Endothelial cell of umbilical vein (primary cell): Measurements from ENCODE around the gene PSMD5. TPM values are rescaled to one million over a fixed set of nuclear protein-coding genes. Genes with fewer than 3 reads are reported as not detected.

Experiments
- BruUV-seq: library from RNA; stranded (reverse); fragments of 400-500 nt; replicated peaks from 2 replicates; lab custom pipeline; 2021; lab: Mats Ljungman, UMichigan
- CTCF ChIA-PET: fragments of 300-600, 350-600 bp; sonication (Branson Sonifier 250); formaldehyde crosslinking; loops from one replicate; lab custom pipeline; 2021; ENCODE audit warnings: antibody characterized with exemption, inconsistent platforms; lab: Charles Lee
- POLR2A ChIA-PET: fragments of 300-600, 350-600 bp; sonication (Branson Sonifier 250); formaldehyde crosslinking; loops from one replicate; lab custom pipeline; 2021; ENCODE audit warnings: antibody characterized with exemption, inconsistent platforms; lab: Charles Lee
- DNase-seq: peaks from one replicate; pipeline ENCODE4 v3.0.0-alpha.2; 2011; ENCODE audit warnings: low read depth, low spot score
- FAIRE-seq: peaks from 2 replicates; lab custom pipeline; 2011; peaks lifted over from hg19 to GRCh38; lab: Jason Lieb, UNC
- H2AFZ ChIP-seq: 2 replicates; pipeline ENCODE4 v1.6.0; 2012; ENCODE audit warnings: low read depth, low read length, control low read depth, inconsistent platforms
- H3K27ac ChIP-seq: 2 replicates; pipeline ENCODE4 v1.5.1; 2011; ENCODE audit warnings: low read depth, mild to moderate bottlenecking, control low read depth, low read length, moderate library complexity; ENCODE audit not compliant: insufficient read depth
- H3K27me3 ChIP-seq, 2 experiments: 2 replicates each; pipeline versions ENCODE4 v1.6.0 to v1.6.1; 2011; ENCODE audit warnings: low read length in 2 of 2, mixed read lengths in 1 of 2; ENCODE audit not compliant: control insufficient read depth in 2 of 2, insufficient read depth in 2 of 2
- H3K36me3 ChIP-seq, 2 experiments: 2 replicates in 1 of 2; 3 replicates in 1 of 2; pipeline ENCODE4 v1.5.1; 2011; ENCODE audit warnings: low read length in 2 of 2, mild to moderate bottlenecking in 1 of 2, moderate library complexity in 1 of 2; ENCODE audit not compliant: control insufficient read depth in 2 of 2, insufficient read depth in 2 of 2; ENCODE audit errors: extremely low read depth in 1 of 2
- H3K4me1 ChIP-seq: 3 replicates; pipeline ENCODE4 v1.5.1; 2011; ENCODE audit warnings: mild to moderate bottlenecking, low read length; ENCODE audit not compliant: control insufficient read depth, insufficient read depth; ENCODE audit errors: extremely low read depth
- H3K4me2 ChIP-seq: 2 replicates; pipeline ENCODE4 v1.6.1; 2011; ENCODE audit warnings: low read length, control low read depth, mixed read lengths; ENCODE audit not compliant: insufficient read depth
- H3K4me3 ChIP-seq, 3 experiments: fragments of 200-600 bp in 1 of 3; sonication (generic), shearing (Covaris generic) in 1 of 3; replicated peaks in 1 of 3; 2 replicates each; pipeline ENCODE4 v1.5.1; 2011 to 2016; ENCODE audit warnings: control low read depth in 3 of 3, low read length in 3 of 3, mild to moderate bottlenecking in 2 of 3, inconsistent platforms in 1 of 3, low read depth in 1 of 3, moderate library complexity in 1 of 3; ENCODE audit not compliant: insufficient read depth in 1 of 3
- H3K79me2 ChIP-seq: 2 replicates; pipeline ENCODE4 v1.6.0; 2012; ENCODE audit warnings: low read length, inconsistent platforms; ENCODE audit not compliant: control insufficient read depth, insufficient read depth
- H3K9ac ChIP-seq: replicated peaks from 2 replicates; pipeline ENCODE3; 2011; ENCODE audit warnings: low read length, control low read depth; ENCODE audit not compliant: insufficient read depth; ENCODE audit errors: extremely low read depth
- H3K9me1 ChIP-seq: replicated peaks from 3 replicates; pipeline ENCODE4 v1.6.0; 2011; ENCODE audit warnings: mild to moderate bottlenecking, low read length; ENCODE audit not compliant: control insufficient read depth, insufficient read depth; ENCODE audit errors: extremely low read depth
- H3K9me3 ChIP-seq: replicated peaks from 2 replicates; pipeline ENCODE4 v1.5.1; 2012; ENCODE audit warnings: low read length, inconsistent platforms; ENCODE audit not compliant: control insufficient read depth, insufficient read depth
- H4K20me1 ChIP-seq: replicated peaks from 2 replicates; pipeline ENCODE3; 2011; ENCODE audit warnings: mild to moderate bottlenecking, low read length; ENCODE audit not compliant: control insufficient read depth, insufficient read depth; ENCODE audit errors: extremely low read depth
- CTCF ChIP-seq, 2 donors: IDR thresholded peaks; 1 replicate in 1 of 2; 2 replicates in 1 of 2; pipeline ENCODE4 v1.5.1; 2011; ENCODE audit warnings: low read length in 2 of 2, mild to moderate bottlenecking in 2 of 2, moderate library complexity in 2 of 2, control low read depth in 1 of 2, inconsistent platforms in 1 of 2, low read depth in 1 of 2; ENCODE audit not compliant: insufficient read depth in 1 of 2; ENCODE audit errors: extremely low read depth in 1 of 2
- EZH2 ChIP-seq: IDR thresholded peaks from 2 replicates; pipeline ENCODE4 v1.6.1; 2012; ENCODE audit warnings: borderline replicate concordance, low read depth, mild to moderate bottlenecking, moderate library complexity, low read length, inconsistent platforms; ENCODE audit not compliant: severe bottlenecking
- FOS ChIP-seq: IDR thresholded peaks from 2 replicates; pipeline ENCODE4 v1.6.1; 2011; ENCODE audit warnings: mild to moderate bottlenecking, low read length, moderate library complexity, borderline replicate concordance; ENCODE audit not compliant: insufficient read depth
- GATA2 ChIP-seq: IDR thresholded peaks from 2 replicates; pipeline ENCODE4 v1.7.0; 2011; ENCODE audit warnings: low read depth, mild to moderate bottlenecking, moderate library complexity, mixed read lengths, low read length; ENCODE audit not compliant: insufficient read length, insufficient read depth
- JUN ChIP-seq: IDR thresholded peaks from 2 replicates; pipeline ENCODE4 v1.6.1; 2011; ENCODE audit warnings: borderline replicate concordance, low read depth; ENCODE audit not compliant: insufficient read length, insufficient read depth
- MAX ChIP-seq: IDR thresholded peaks from 2 replicates; pipeline ENCODE4 v1.6.1; 2011; ENCODE audit not compliant: insufficient read depth, insufficient read length
- MYC ChIP-seq: IDR thresholded peaks from one replicate; pipeline ENCODE4 v1.6.1; 2011; ENCODE audit warnings: mild to moderate bottlenecking, low read depth, low read length
- POLR2A ChIP-seq: IDR thresholded peaks from 2 replicates; pipeline ENCODE4 v1.6.1; 2012; ENCODE audit warnings: low read depth, mild to moderate bottlenecking, control low read depth, low read length
- POLR2AphosphoS5 ChIP-seq: IDR thresholded peaks from 2 replicates; pipeline ENCODE4 v1.6.1; 2012; ENCODE audit warnings: low read depth, mild to moderate bottlenecking, control low read depth, low read length, moderate library complexity; ENCODE audit not compliant: insufficient read depth
- dilution Hi-C: fragments of 300-500 bp; cut with MboI; formaldehyde crosslinking; loops from one replicate; pipeline ENCODE4 v1.15.0; 2019; ENCODE audit warnings: low sequenced_read_pairs; ENCODE audit not compliant: extremely low pct_ligation_motif_present
- intact Hi-C: fragments of 100-400 bp; cut with micrococcal nuclease; formaldehyde crosslinking; loops from one replicate; pipeline ENCODE4 v1.10.0; 2022
- polyA plus RNA-seq, 4 experiments: library from polyadenylated mRNA; depleted of rRNA in 3 of 4; stranded (reverse) in 3 of 4; unstranded in 1 of 4; fragments of >200 nt; gene quantifications; 2 replicates each; pipeline versions ENCODE4 v1.2.1 to v1.2.3, GENCODE V29; 2011 to 2012; ENCODE audit warnings: missing spikeins in 1 of 4
- total RNA-seq: library from RNA; stranded (reverse); gene quantifications from 2 replicates; pipeline ENCODE4 v1.2.3, GENCODE V29; 2021

Gene PSMD5
- total and polyA plus RNA-seq, 2 donors (not counting 3 experiments of a cell fraction or from before 2014, with no cell fraction given), result 20.4 to 70.2 TPM

- no peak overlapping the region for H3K4me3 ChIP-seq
- H3K79me2 ChIP-seq, result no peaks in the 10 kb centered on the region
- BruUV-seq, result no TSS peak
- DNase-seq (no peak), FAIRE-seq (no peak)
- H2AFZ ChIP-seq, result no peak overlapping the region
- H3K9me3 ChIP-seq, result no peaks in the 10 kb centered on the region
- no peak overlapping the region for H3K27ac ChIP-seq
- ChIA-PET POLR2A (no interaction called here), CTCF (no interaction called here)
- H3K9ac ChIP-seq, result no peak overlapping the region
- H3K36me3 ChIP-seq, result peaks cover 16 to 25% of the 10 kb centered on the region in 2 experiments
- H3K9me1 ChIP-seq, result no peaks in the 10 kb centered on the region
- no peak for TF ChIP-seq POLR2AphosphoS5
- TF ChIP-seq FOS, result no peak
- TF ChIP-seq MAX, result no peak
- TF ChIP-seq MYC, result no peak
- no peak for TF ChIP-seq POLR2A
- no peak for TF ChIP-seq GATA2
- no peak for TF ChIP-seq EZH2
- no peak for TF ChIP-seq CTCF (IDR thresholded peaks at IDR 0.05; ENCODE audit: extremely low read depth in 1 of 2, insufficient read depth in 1 of 2, low read depth in 1 of 2, low read length in 2 of 2)
- TF ChIP-seq JUN, result no peak
- H3K27me3 ChIP-seq, result no peaks in the 10 kb centered on the region
- H4K20me1 ChIP-seq, result no peaks in the 10 kb centered on the region
- intact Hi-C loops (no loop called here), dilution Hi-C loops (no loop called here)
- H3K4me2 ChIP-seq, result no peak overlapping the region
- no peaks in the 10 kb centered on the region for H3K4me1 ChIP-seq
These were observed 13.1 kb downstream of the PSMD5 start for GRCh38 chr9:120829650-120830049.
